IMR-90 (cell line): ENCODE measurements around the gene TUBA3D. TPM values are rescaled to one million over a fixed set of nuclear protein-coding genes. Genes with fewer than 3 reads are reported as not detected.
"Not testable (repeated sequence)": the region's sequence is repeated elsewhere in the genome, so short reads cannot be mapped to it uniquely, and the experiment has no call there.

ENCODE experiments used
- ATAC-seq: fragments of 200-7000 bp; cut with Tn5 transposase; 2 replicates; pipeline ENCODE4 v1.9.1; 2020; ENCODE audit warnings: low read depth, mild to moderate bottlenecking, moderate library complexity
- BruUV-seq: library from RNA; stranded (reverse); fragments of 400-500 nt; replicated peaks from 2 replicates; lab custom pipeline; 2021; lab: Mats Ljungman, UMichigan
- CTCF ChIA-PET: fragments of 300-600 bp; formaldehyde crosslinking; extraction: SDS; loops from one replicate; lab custom pipeline; 2021; ENCODE audit warnings: antibody characterized with exemption; lab: Yijun Ruan, JAX
- POLR2A ChIA-PET: fragments of 300-600 bp; sonication (Branson Sonifier 250); formaldehyde crosslinking; loops from one replicate; lab custom pipeline; 2022; ENCODE audit warnings: antibody characterized with exemption; ENCODE audit not compliant: unreplicated experiment; lab: Charles Lee
- DNase-seq: peaks from one replicate; pipeline ENCODE4 v3.0.0; 2013
- H2AFZ ChIP-seq: replicated peaks from 2 replicates; pipeline ENCODE3; 2013; ENCODE audit warnings: low read length, mild to moderate bottlenecking; ENCODE audit not compliant: poor library complexity
- H2AK5ac ChIP-seq: 2 replicates; pipeline ENCODE4 v1.6.1; 2013; ENCODE audit warnings: low read depth, low read length, inconsistent platforms
- H2AK9ac ChIP-seq: replicated peaks from 2 replicates; pipeline ENCODE3; 2013; ENCODE audit warnings: mild to moderate bottlenecking, low read depth, low read length, moderate library complexity; ENCODE audit not compliant: poor library complexity
- H2BK120ac ChIP-seq: 2 replicates; pipeline ENCODE4 v1.6.1; 2013; ENCODE audit warnings: low read depth, low read length, inconsistent platforms
- H2BK15ac ChIP-seq: 3 replicates; pipeline ENCODE4 v1.6.1; 2013; ENCODE audit warnings: low read depth, low read length, inconsistent platforms
- H2BK20ac ChIP-seq: 2 replicates; pipeline ENCODE4 v1.6.1; 2013; ENCODE audit warnings: low read depth, mild to moderate bottlenecking, inconsistent platforms, low read length, moderate library complexity
- H2BK5ac ChIP-seq: 2 replicates; pipeline ENCODE4 v1.6.1; 2013; ENCODE audit warnings: mild to moderate bottlenecking, low read depth, low read length, inconsistent platforms; ENCODE audit not compliant: poor library complexity, severe bottlenecking
- H3K14ac ChIP-seq: replicated peaks from 2 replicates; pipeline ENCODE4 v1.6.1; 2013; ENCODE audit warnings: low read depth, low read length, inconsistent platforms
- H3K18ac ChIP-seq: 2 replicates; pipeline ENCODE4 v1.6.1; 2013; ENCODE audit warnings: low read depth, low read length, control low read depth
- H3K23ac ChIP-seq: 2 replicates; pipeline ENCODE4 v1.6.1; 2013; ENCODE audit warnings: low read depth, low read length, inconsistent platforms
- H3K27ac ChIP-seq: 2 replicates; pipeline ENCODE4 v1.5.1; 2013; ENCODE audit warnings: mild to moderate bottlenecking, control low read depth, low read length; ENCODE audit not compliant: insufficient read depth
- H3K27me3 ChIP-seq: 2 replicates; pipeline ENCODE4 v1.6.1; 2013; ENCODE audit warnings: low read length; ENCODE audit not compliant: control insufficient read depth, insufficient read depth
- H3K36me3 ChIP-seq: 2 replicates; pipeline ENCODE4 v1.6.1; 2013; ENCODE audit warnings: low read length, mixed read lengths; ENCODE audit not compliant: control insufficient read depth, insufficient read depth
- H3K4ac ChIP-seq: 2 replicates; pipeline ENCODE4 v1.6.1; 2013; ENCODE audit warnings: low read depth, low read length, inconsistent platforms
- H3K4me1 ChIP-seq: 2 replicates; pipeline ENCODE4 v1.6.1; 2013; ENCODE audit warnings: low read length, mixed read lengths; ENCODE audit not compliant: control insufficient read depth, insufficient read depth
- H3K4me2 ChIP-seq: 2 replicates; pipeline ENCODE4 v1.6.1; 2013; ENCODE audit warnings: low read depth, mild to moderate bottlenecking, control low read depth, low read length, moderate library complexity
- H3K4me3 ChIP-seq: 2 replicates; pipeline ENCODE4 v1.5.1; 2013; ENCODE audit warnings: low read depth, mild to moderate bottlenecking, control low read depth, low read length, moderate library complexity; ENCODE audit not compliant: insufficient read depth
- H3K56ac ChIP-seq: 2 replicates; pipeline ENCODE4 v1.6.1; 2013; ENCODE audit warnings: low read length, inconsistent platforms; ENCODE audit not compliant: insufficient read depth; ENCODE audit errors: extremely low read depth
- H3K79me1 ChIP-seq, 2 experiments: 2 replicates each; pipeline ENCODE4 v1.6.1; 2013; ENCODE audit warnings: low read length in 2 of 2, inconsistent platforms in 1 of 2, low read depth in 1 of 2
- H3K9ac ChIP-seq: 2 replicates; pipeline ENCODE4 v1.6.1; 2013; ENCODE audit warnings: low read depth, low read length, control low read depth
- H3K9me1 ChIP-seq: 2 replicates; pipeline ENCODE4 v1.6.1; 2013; ENCODE audit warnings: low read length, inconsistent platforms; ENCODE audit not compliant: insufficient read depth
- H3K9me3 ChIP-seq: 2 replicates; pipeline ENCODE4 v1.6.1; 2013; ENCODE audit warnings: low read length; ENCODE audit not compliant: control insufficient read depth, insufficient read depth
- H4K20me1 ChIP-seq: 2 replicates; pipeline ENCODE4 v1.6.1; 2013; ENCODE audit warnings: low read length, inconsistent platforms; ENCODE audit not compliant: insufficient read depth
- H4K5ac ChIP-seq: 2 replicates; pipeline ENCODE4 v1.6.1; 2013; ENCODE audit warnings: mild to moderate bottlenecking, low read depth, low read length, control low read depth
- H4K8ac ChIP-seq, 2 experiments: 2 replicates each; pipeline ENCODE4 v1.6.1; 2013; ENCODE audit warnings: low read depth in 2 of 2, low read length in 2 of 2, control low read depth in 1 of 2, inconsistent platforms in 1 of 2
- H4K91ac ChIP-seq: 2 replicates; pipeline ENCODE4 v1.6.1; 2013; ENCODE audit warnings: low read depth, low read length, inconsistent platforms; ENCODE audit not compliant: insufficient read depth
- WGBS, 2 experiments: methylation state at CpG; one replicate each; pipeline versions ENCODE4 v1.1.5 to v1.1.7; 2013; ENCODE audit warnings: missing lambda C conversion rate in 2 of 2; ENCODE audit not compliant: insufficient read length in 1 of 2; ENCODE audit errors: extremely low coverage in 2 of 2; 5-methylcytosine and 5-hydroxymethylcytosine counted together
- dilution Hi-C: fragments of 300-500 bp; cut with HindIII; formaldehyde crosslinking; loops from one replicate; pipeline ENCODE4 v1.14.3; 2018; ENCODE audit warnings: low sequenced_read_pairs; ENCODE audit not compliant: unreplicated experiment
- in situ Hi-C: fragments of 300-500 bp; cut with MboI; formaldehyde crosslinking; loops from 3 replicates; pipeline ENCODE4 v1.14.3; 2019; ENCODE audit warnings: low sequenced_read_pairs, inconsistent platforms, mixed read lengths
- intact Hi-C: fragments of 100-400 bp; cut with micrococcal nuclease; formaldehyde crosslinking; loops from 2 replicates; pipeline ENCODE4 v1.10.0; 2022
- polyA plus RNA-seq, 3 experiments: library from polyadenylated mRNA; depleted of rRNA; stranded (reverse); fragments of >200 nt; gene quantifications; 2 replicates each; pipeline ENCODE4 v1.2.3, GENCODE V29; 2012; ENCODE audit warnings: low replicate concordance in 1 of 3
- total RNA-seq: library from RNA; depleted of rRNA; stranded (reverse); fragments of >200 nt; gene quantifications from 2 replicates; pipeline ENCODE4 v1.2.3, GENCODE V29; 2012

The TUBA3D gene
- total and polyA plus RNA-seq, 2 of the 4 experiments (the other 2 are of a cell fraction) = not detected

GRCh38 chr2:131445515-131445797 lies 30.5 kb upstream of the TUBA3D start:
- H2AK5ac ChIP-seq, DNase-seq, H3K9ac ChIP-seq, H3K27ac ChIP-seq, H3K4ac ChIP-seq, CTCF ChIA-PET, H3K36me3 ChIP-seq, in situ Hi-C loops, POLR2A ChIA-PET, H3K4me3 ChIP-seq, H3K18ac ChIP-seq, H2AK9ac ChIP-seq, H3K23ac ChIP-seq, H4K91ac ChIP-seq, H3K9me1 ChIP-seq, H3K14ac ChIP-seq, H3K4me1 ChIP-seq, dilution Hi-C loops, intact Hi-C loops, H3K4me2 ChIP-seq, H3K79me1 ChIP-seq, BruUV-seq, H4K8ac ChIP-seq, H4K20me1 ChIP-seq, H3K27me3 ChIP-seq, H2BK5ac ChIP-seq, H2BK120ac ChIP-seq, H2BK20ac ChIP-seq, H3K9me3 ChIP-seq, H2BK15ac ChIP-seq, ATAC-seq, H4K5ac ChIP-seq, H3K56ac ChIP-seq, H2AFZ ChIP-seq: not testable (repeated sequence)
- WGBS, 2 experiments = 95% methylated on average over 4 of the region's 21 CpGs; no CpG with 5 or more reads in 1 of the 2 experiments
